Measurements from ENCODE around the gene NUP85.

DNA sequence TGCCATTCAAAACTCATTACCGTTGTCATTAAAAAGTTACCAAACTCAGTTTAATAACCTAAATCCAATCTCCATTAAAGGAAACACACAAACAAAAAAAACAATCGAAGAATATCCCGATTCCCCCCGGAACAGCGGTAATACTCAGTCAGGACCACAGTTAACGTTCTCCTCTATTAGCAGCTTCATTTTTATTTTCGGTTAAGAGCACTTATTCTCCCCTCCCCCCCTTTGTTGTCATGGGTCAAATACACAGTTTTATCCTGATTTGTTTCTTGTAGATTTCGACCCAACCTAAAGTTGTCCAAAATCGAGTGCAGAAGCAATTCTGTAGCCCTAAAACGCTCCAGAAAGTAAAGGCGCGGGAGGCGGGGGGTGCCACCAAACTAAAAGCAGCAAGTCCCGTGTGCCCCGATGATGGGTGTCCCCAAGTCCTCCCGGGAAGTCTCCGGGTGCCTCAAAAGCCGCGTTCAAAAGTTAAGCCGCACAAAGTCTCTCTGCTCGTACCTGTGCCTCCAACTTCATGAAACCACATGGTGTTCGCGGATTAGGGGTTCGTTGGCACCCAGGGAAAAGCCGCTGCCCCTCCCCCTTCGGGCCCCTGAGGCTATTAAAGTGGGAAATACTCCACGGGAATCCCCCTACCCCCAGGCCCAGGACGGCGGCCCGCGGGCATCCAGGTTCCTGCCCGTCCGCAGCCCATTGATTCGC, 23.7 kb upstream of the NUP85 start:
- TF ChIP-seq, protein P1, sequence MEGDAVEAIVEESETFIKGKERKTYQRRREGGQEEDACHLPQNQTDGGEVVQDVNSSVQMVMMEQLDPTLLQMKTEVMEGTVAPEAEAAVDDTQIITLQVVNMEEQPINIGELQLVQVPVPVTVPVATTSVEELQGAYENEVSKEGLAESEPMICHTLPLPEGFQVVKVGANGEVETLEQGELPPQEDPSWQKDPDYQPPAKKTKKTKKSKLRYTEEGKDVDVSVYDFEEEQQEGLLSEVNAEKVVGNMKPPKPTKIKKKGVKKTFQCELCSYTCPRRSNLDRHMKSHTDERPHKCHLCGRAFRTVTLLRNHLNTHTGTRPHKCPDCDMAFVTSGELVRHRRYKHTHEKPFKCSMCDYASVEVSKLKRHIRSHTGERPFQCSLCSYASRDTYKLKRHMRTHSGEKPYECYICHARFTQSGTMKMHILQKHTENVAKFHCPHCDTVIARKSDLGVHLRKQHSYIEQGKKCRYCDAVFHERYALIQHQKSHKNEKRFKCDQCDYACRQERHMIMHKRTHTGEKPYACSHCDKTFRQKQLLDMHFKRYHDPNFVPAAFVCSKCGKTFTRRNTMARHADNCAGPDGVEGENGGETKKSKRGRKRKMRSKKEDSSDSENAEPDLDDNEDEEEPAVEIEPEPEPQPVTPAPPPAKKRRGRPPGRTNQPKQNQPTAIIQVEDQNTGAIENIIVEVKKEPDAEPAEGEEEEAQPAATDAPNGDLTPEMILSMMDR (IDR thresholded peaks at IDR 0.05; ENCODE audit: insufficient read depth, low read length) = no peak
- TF ChIP-seq GABPA (IDR thresholded peaks at IDR 0.05; ENCODE audit: low read depth) (no peak), POLR2AphosphoS5 (IDR thresholded peaks at IDR 0.05; ENCODE audit: low read depth) (no peak)
- TF ChIP-seq, protein P2, sequence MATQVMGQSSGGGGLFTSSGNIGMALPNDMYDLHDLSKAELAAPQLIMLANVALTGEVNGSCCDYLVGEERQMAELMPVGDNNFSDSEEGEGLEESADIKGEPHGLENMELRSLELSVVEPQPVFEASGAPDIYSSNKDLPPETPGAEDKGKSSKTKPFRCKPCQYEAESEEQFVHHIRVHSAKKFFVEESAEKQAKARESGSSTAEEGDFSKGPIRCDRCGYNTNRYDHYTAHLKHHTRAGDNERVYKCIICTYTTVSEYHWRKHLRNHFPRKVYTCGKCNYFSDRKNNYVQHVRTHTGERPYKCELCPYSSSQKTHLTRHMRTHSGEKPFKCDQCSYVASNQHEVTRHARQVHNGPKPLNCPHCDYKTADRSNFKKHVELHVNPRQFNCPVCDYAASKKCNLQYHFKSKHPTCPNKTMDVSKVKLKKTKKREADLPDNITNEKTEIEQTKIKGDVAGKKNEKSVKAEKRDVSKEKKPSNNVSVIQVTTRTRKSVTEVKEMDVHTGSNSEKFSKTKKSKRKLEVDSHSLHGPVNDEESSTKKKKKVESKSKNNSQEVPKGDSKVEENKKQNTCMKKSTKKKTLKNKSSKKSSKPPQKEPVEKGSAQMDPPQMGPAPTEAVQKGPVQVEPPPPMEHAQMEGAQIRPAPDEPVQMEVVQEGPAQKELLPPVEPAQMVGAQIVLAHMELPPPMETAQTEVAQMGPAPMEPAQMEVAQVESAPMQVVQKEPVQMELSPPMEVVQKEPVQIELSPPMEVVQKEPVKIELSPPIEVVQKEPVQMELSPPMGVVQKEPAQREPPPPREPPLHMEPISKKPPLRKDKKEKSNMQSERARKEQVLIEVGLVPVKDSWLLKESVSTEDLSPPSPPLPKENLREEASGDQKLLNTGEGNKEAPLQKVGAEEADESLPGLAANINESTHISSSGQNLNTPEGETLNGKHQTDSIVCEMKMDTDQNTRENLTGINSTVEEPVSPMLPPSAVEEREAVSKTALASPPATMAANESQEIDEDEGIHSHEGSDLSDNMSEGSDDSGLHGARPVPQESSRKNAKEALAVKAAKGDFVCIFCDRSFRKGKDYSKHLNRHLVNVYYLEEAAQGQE (IDR thresholded peaks at IDR 0.05; ENCODE audit: insufficient replicate concordance, low read depth) = no peak
